Karpas-422 (cell line): ENCODE results near the gene ZNF536. TPM values are rescaled to one million over a fixed set of nuclear protein-coding genes. Genes with fewer than 3 reads are reported as not detected.
A peak's percentile ranks its signal among the peaks of the same experiment; 100 is the strongest.
"Not testable (repeated sequence)": the region's sequence is repeated elsewhere in the genome, so short reads cannot be mapped to it uniquely, and the experiment has no call there.

Source experiments
- DNase-seq: peaks from one replicate; pipeline ENCODE4 v3.0.0-alpha.2; 2015
- H2AFZ ChIP-seq: fragments of 200-600 bp; sonication (generic); 2 replicates; pipeline ENCODE4 v1.6.1; 2014; ENCODE audit warnings: antibody characterized with exemption, low read length, mixed read lengths
- H3K27ac ChIP-seq: fragments of 200-600 bp; sonication (generic); 2 replicates; pipeline ENCODE4 v1.5.1; 2014; ENCODE audit warnings: mild to moderate bottlenecking, low read length, moderate library complexity
- H3K27me3 ChIP-seq: fragments of 200-600 bp; sonication (generic); 2 replicates; pipeline ENCODE4 v1.6.1; 2014; ENCODE audit warnings: low read length, mixed read lengths
- H3K36me3 ChIP-seq: fragments of 200-600 bp; sonication (generic); 2 replicates; pipeline ENCODE4 v1.6.1; 2014; ENCODE audit warnings: low read length, mixed read lengths; ENCODE audit not compliant: insufficient read depth
- H3K4me1 ChIP-seq: fragments of 200-600 bp; sonication (generic); 2 replicates; pipeline ENCODE4 v1.6.1; 2014; ENCODE audit warnings: mild to moderate bottlenecking, low read length, mixed read lengths
- H3K4me2 ChIP-seq: fragments of 200-600 bp; sonication (generic); 2 replicates; pipeline ENCODE4 v1.6.1; 2014; ENCODE audit warnings: low read length, low read depth, mild to moderate bottlenecking; ENCODE audit not compliant: poor library complexity, severe bottlenecking
- H3K4me3 ChIP-seq: fragments of 200-600 bp; sonication (generic); 2 replicates; pipeline ENCODE4 v1.5.1; 2014; ENCODE audit warnings: mild to moderate bottlenecking, antibody characterized with exemption, low read length, mixed read lengths
- H3K79me2 ChIP-seq: fragments of 200-600 bp; sonication (generic); 2 replicates; pipeline ENCODE4 v1.6.1; 2014; ENCODE audit warnings: mild to moderate bottlenecking, low read length, mixed read lengths
- H3K9ac ChIP-seq: fragments of 200-600 bp; sonication (generic); 2 replicates; pipeline ENCODE4 v1.6.0; 2014; ENCODE audit warnings: low read length
- H3K9me2 ChIP-seq: fragments of 200-600 bp; sonication (generic), shearing (Covaris generic); replicated peaks from 2 replicates; pipeline ENCODE4 v1.6.0; 2014; ENCODE audit warnings: mild to moderate bottlenecking, low read length, moderate library complexity; ENCODE audit not compliant: insufficient read depth
- H3K9me3 ChIP-seq: fragments of 300-700, 200-600 bp; sonication (generic); 2 replicates; pipeline ENCODE4 v1.6.1; 2014; ENCODE audit warnings: low read length, mixed read lengths
- H4K20me1 ChIP-seq: fragments of 200-600 bp; sonication (generic); 2 replicates; pipeline ENCODE4 v1.6.1; 2014; ENCODE audit warnings: mild to moderate bottlenecking, antibody characterized with exemption, low read length, low read depth; ENCODE audit not compliant: insufficient read depth
- total RNA-seq: library from RNA; depleted of rRNA; stranded (reverse); fragments of >200 nt; shearing (Covaris generic); gene quantifications from 2 replicates; pipeline ENCODE4 v1.2.3, GENCODE V29; 2014; ENCODE audit warnings: low replicate concordance

ZNF536 gene
- total RNA-seq, 1 experiment from 2014 or later = 7.0 TPM

DNA sequence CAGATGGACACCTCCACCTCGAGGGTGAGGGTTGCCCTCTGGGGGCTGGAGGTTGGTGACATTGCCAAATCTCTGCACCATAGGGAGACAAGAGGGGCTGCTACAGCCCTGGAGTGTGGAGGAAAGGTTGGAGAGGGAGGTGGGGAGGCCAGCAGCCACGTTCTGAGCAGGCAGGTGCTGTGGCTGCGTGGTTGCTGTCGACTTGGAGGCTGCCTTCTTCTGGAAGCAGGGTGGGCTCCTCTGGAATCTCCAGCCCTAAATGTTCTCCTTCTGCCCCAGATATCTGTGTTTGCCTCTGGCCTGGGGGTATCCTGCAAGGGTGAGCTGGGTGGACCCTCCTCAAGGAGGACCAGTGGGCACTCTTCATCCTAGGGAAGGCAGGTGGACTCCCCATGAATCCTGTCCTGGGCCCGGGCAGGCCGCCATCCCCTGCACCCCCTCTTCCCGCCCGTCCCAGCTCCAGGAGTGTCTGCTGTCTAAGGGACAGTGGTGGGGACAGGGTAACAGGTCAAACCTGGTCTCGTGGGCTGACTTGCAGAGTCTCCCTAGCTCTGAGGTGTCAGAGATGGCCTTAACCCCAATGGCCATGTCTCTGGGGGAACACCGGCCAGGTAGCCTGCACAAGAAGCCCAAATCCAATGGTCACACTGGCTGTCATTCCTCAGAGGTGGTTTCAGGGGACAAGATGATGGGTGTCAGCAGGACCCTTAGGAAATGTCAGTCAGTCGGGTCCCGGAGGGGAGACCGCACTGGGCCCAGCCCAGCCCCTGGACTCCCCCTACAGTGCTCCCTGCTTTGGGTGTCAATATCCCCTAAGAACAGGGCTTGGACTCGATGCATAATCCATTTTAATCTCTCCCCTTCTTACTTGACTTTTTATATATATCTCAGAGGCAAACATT, 32.3 kb upstream of the ZNF536 start:
- Histone ChIP-seq H4K20me1 (no peaks in the 10 kb centered on the region), H3K4me3 (0 out of 2 replicates have a peak overlapping the region, but pooled peaks have one; percentile 21), H3K9me3 (no peaks in the 10 kb centered on the region), H3K4me1 (peaks cover 72% of the 10 kb centered on the region), H3K36me3 (no peaks in the 10 kb centered on the region), H3K79me2 (no peaks in the 10 kb centered on the region), H3K9me2 (no peaks in the 10 kb centered on the region), H3K27me3 (no peaks in the 10 kb centered on the region), H3K9ac (peak overlapping the region; percentile 59), H3K4me2 (peak overlapping the region; percentile 57), H3K27ac (peak overlapping the region; percentile 83), H2AFZ (peak overlapping the region; percentile 78)
- DNase-seq = no peak

- H3K9me3 ChIP-seq = no peaks in the 10 kb centered on the region
- no peaks in the 10 kb centered on the region for H4K20me1 ChIP-seq
- H3K27ac ChIP-seq = peak overlapping the region; percentile 83
- H3K4me1 ChIP-seq = peaks cover 70% of the 10 kb centered on the region
- peak overlapping the region; percentile 21 for H3K4me3 ChIP-seq
- no peaks in the 10 kb centered on the region for H3K36me3 ChIP-seq
- DNase-seq = peak; percentile 72
- H3K27me3 ChIP-seq = no peaks in the 10 kb centered on the region
- H3K79me2 ChIP-seq = no peaks in the 10 kb centered on the region
- H2AFZ ChIP-seq = peak overlapping the region; percentile 78
- H3K9ac ChIP-seq = peak overlapping the region; percentile 59
- H3K9me2 ChIP-seq = no peaks in the 10 kb centered on the region
- H3K4me2 ChIP-seq = peak overlapping the region; percentile 57
Measured at GRCh38 chr19:30340771-30341561, 31.2 kb upstream of the ZNF536 start.

DNA sequence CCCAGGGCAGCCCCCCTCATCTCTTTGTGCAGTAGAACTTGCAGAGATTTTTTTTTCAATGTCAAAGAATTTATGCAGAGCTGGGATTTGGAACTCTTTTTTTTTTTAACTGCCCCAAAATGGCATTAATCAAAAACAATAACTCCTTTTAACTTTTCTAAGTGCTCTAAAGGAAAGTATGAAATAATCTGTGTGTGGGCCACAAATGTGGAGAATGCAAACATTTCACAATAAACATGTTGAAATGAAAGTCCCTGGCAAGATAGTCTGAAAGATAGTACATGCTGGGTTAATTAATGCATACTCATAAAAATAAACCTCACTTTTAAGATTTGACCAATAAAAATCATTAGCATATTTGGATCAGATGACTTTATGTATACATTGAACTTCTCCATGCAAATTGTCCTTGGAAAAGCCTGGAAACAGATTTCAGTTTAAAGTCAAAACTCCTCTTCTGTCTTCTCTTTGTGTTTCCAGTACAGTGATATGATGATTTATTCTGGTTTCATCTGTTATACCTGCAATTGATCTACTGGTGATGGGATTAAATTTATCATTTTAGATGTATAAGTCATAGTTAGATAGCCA, 30.5 kb upstream of the ZNF536 start:
- peaks cover 64% of the 10 kb centered on the region for H3K4me1 ChIP-seq
- DNase-seq = no peak
- H3K9ac ChIP-seq = peak overlapping the region; percentile 59
- H3K27ac ChIP-seq = peak overlapping the region; percentile 83
- no peaks in the 10 kb centered on the region for H3K9me2 ChIP-seq
- H2AFZ ChIP-seq = peak overlapping the region; percentile 78
- no peaks in the 10 kb centered on the region for H3K9me3 ChIP-seq
- H3K36me3 ChIP-seq = no peaks in the 10 kb centered on the region
- H4K20me1 ChIP-seq = no peaks in the 10 kb centered on the region
- no peaks in the 10 kb centered on the region for H3K79me2 ChIP-seq
- peak overlapping the region; percentile 21 for H3K4me3 ChIP-seq
- H3K4me2 ChIP-seq = peak overlapping the region; percentile 57
- no peaks in the 10 kb centered on the region for H3K27me3 ChIP-seq

GRCh38 chr19:30342901-30343300, 29.3 kb upstream of the ZNF536 start:
- Histone ChIP-seq H3K9ac (0 out of 2 replicates have a peak overlapping the region, but pooled peaks have one; percentile 7), H3K4me3 (no peak overlapping the region), H3K79me2 (no peaks in the 10 kb centered on the region), H3K27ac (peak overlapping the region; percentile 83), H2AFZ (0 out of 2 replicates have a peak overlapping the region, but pooled peaks have one; percentile 30), H3K4me2 (peak overlapping the region; percentile 31), H4K20me1 (no peaks in the 10 kb centered on the region), H3K27me3 (no peaks in the 10 kb centered on the region), H3K36me3 (no peaks in the 10 kb centered on the region), H3K4me1 (peaks cover 71% of the 10 kb centered on the region), H3K9me2 (no peaks in the 10 kb centered on the region), H3K9me3 (no peaks in the 10 kb centered on the region)
- no peak for DNase-seq

DNA sequence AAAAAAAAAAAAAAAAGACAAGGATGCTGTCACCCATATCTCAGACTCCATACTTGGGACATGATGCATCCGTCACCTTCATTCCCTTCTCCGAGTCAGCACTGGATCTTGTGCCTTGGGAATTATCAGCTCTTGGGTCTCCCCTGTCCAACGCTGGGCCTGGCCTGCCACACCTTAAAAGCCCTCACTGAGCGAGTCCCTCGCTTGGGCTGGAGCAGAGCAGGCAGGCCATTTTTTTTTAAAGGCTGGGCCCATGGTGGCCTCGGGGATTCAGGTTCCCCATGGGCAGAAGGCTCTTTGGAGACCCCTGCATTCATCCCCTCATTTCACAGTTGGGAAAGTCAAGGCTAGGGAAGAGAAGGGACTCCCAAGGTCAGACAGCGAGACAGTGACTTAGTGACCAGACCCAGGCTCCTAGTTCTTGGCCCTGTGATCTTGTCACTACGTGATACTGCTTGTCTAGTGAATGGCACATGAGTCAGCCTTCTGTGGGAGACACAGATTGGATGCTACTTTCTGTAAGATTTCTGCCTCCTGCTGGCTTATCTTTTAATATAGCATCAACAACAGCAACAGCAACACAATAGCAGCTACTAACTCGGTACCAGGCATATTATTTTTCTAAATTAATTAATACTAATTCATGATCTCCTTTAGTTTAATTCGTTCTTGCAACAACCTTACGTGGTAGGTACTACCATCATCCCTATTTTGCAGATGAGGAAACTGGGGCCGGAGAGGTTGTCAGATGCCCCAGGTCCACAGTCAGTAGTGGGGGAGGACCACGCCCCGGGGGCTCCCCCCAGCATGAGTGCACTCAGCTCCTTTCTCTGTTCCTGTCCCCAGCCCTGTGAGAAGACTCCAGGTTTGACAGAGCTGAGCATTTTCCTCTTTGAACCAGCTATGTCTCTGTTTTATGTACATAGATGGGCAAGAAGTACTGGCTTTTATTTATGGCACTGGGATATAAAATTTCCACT, 27.4 kb upstream of the ZNF536 start:
- H3K4me2 ChIP-seq = no peak overlapping the region
- no peaks in the 10 kb centered on the region for H3K9me3 ChIP-seq
- peaks cover 85% of the 10 kb centered on the region for H3K4me1 ChIP-seq
- no peak overlapping the region for H3K4me3 ChIP-seq
- H3K9ac ChIP-seq = 0 out of 2 replicates have a peak overlapping the region, but pooled peaks have one; percentile 4
- H3K79me2 ChIP-seq = no peaks in the 10 kb centered on the region
- H3K27me3 ChIP-seq = no peaks in the 10 kb centered on the region
- H2AFZ ChIP-seq = no peak overlapping the region
- H3K27ac ChIP-seq = no peak overlapping the region
- no peaks in the 10 kb centered on the region for H4K20me1 ChIP-seq
- H3K9me2 ChIP-seq = no peaks in the 10 kb centered on the region
- DNase-seq = peak; percentile 79
- no peaks in the 10 kb centered on the region for H3K36me3 ChIP-seq

- no peak for DNase-seq
- Histone ChIP-seq H3K9me3 (no peaks in the 10 kb centered on the region), H2AFZ (no peak overlapping the region), H3K27ac (no peak overlapping the region), H3K9me2 (no peaks in the 10 kb centered on the region), H3K4me2 (no peak overlapping the region), H3K79me2 (no peaks in the 10 kb centered on the region), H4K20me1 (no peaks in the 10 kb centered on the region), H3K4me1 (peaks cover 85% of the 10 kb centered on the region), H3K36me3 (no peaks in the 10 kb centered on the region), H3K9ac (no peak overlapping the region), H3K27me3 (no peaks in the 10 kb centered on the region), H3K4me3 (no peak overlapping the region)
Measured at GRCh38 chr19:30345686-30346085, 26.5 kb upstream of the ZNF536 start.

- H3K27me3 ChIP-seq, H3K27ac ChIP-seq, H2AFZ ChIP-seq, H3K9me2 ChIP-seq, H3K4me3 ChIP-seq, H3K9me3 ChIP-seq, H3K4me2 ChIP-seq, H3K9ac ChIP-seq, H3K79me2 ChIP-seq, H3K36me3 ChIP-seq, DNase-seq, H4K20me1 ChIP-seq: not testable (repeated sequence)
- H3K4me1 ChIP-seq = peaks cover 84% of the 10 kb centered on the region
Measured at GRCh38 chr19:30346468-30346867, 25.7 kb upstream of the ZNF536 start.
